HEK293T (cell line): Measurements from ENCODE around the gene HLCS.

Experiments
- ARNT ChIP-seq: fragments of 450-650 bp; IDR thresholded peaks from 2 replicates; pipeline ENCODE4 v1.6.1; 2017; ENCODE audit warnings: mild to moderate bottlenecking
- BHLHE40 ChIP-seq: fragments of 450-650 bp; IDR thresholded peaks from 2 replicates; pipeline ENCODE4 v1.6.1; 2016; ENCODE audit warnings: mild to moderate bottlenecking, moderate library complexity, borderline replicate concordance
- ELF4 ChIP-seq: fragments of 450-650 bp; IDR thresholded peaks from 2 replicates; pipeline ENCODE4 v1.6.1; 2017; ENCODE audit warnings: antibody characterized with exemption
- FOXA1 ChIP-seq: fragments of 450-650 bp; IDR thresholded peaks from 2 replicates; pipeline ENCODE4 v1.6.1; 2016; ENCODE audit warnings: mild to moderate bottlenecking
- FOXK2 ChIP-seq: fragments of 450-650 bp; IDR thresholded peaks from 2 replicates; pipeline ENCODE4 v1.6.1; 2016; ENCODE audit warnings: mild to moderate bottlenecking
- FOXM1 ChIP-seq: fragments of 450-650 bp; IDR thresholded peaks from 2 replicates; pipeline ENCODE4 v1.6.1; 2017; ENCODE audit warnings: mild to moderate bottlenecking, borderline replicate concordance
- HDGF ChIP-seq: fragments of 450-650 bp; IDR thresholded peaks from 2 replicates; pipeline ENCODE4 v1.6.1; 2017; ENCODE audit warnings: antibody characterized with exemption, borderline replicate concordance
- LEF1 ChIP-seq: fragments of 450-650 bp; IDR thresholded peaks from 2 replicates; pipeline ENCODE4 v1.6.1; 2017; ENCODE audit warnings: mild to moderate bottlenecking, borderline replicate concordance
- NFRKB ChIP-seq: fragments of 450-650 bp; IDR thresholded peaks from 2 replicates; pipeline ENCODE4 v1.6.1; 2016; ENCODE audit warnings: mild to moderate bottlenecking, moderate library complexity
- PKNOX1 ChIP-seq: fragments of 450-650 bp; IDR thresholded peaks from 2 replicates; pipeline ENCODE4 v1.6.1; 2016
- SP1 ChIP-seq: fragments of 450-650 bp; IDR thresholded peaks from 2 replicates; pipeline ENCODE4 v1.6.1; 2017
- SUZ12 ChIP-seq: fragments of 450-650 bp; IDR thresholded peaks from 2 replicates; pipeline ENCODE4 v1.6.1; 2016; ENCODE audit warnings: mild to moderate bottlenecking
- TARDBP ChIP-seq: fragments of 450-650 bp; IDR thresholded peaks from 2 replicates; pipeline ENCODE4 v1.6.1; 2016
- ZNF384 ChIP-seq: fragments of 450-650 bp; IDR thresholded peaks from 2 replicates; pipeline ENCODE4 v1.6.1; 2016

GRCh38 chr21:36964827-36965719, 1.4 kb downstream of the HLCS start:
- TF ChIP-seq SUZ12 (no peak), FOXK2 (no peak), FOXM1 (no peak), TARDBP (no peak), SP1 (no peak), BHLHE40 (no peak), ZNF384 (no peak), FOXA1 (no peak), ELF4 (no peak), LEF1 (no peak), HDGF (no peak), PKNOX1 (peak; percentile 37; the same call in 1 of the 2 replicates), ARNT (no peak), NFRKB (no peak)
